ENCODE results near the gene TXNDC11. TPM values are rescaled to one million over a fixed set of nuclear protein-coding genes. Genes with fewer than 3 reads are reported as not detected.

The TXNDC11 gene
- total and polyA plus RNA-seq, 9 of the 15 experiments (the other 6 are each of a cell fraction or from before 2014, with no cell fraction given) = 0.66 to 32.6 (median 26.2) TPM

DNA sequence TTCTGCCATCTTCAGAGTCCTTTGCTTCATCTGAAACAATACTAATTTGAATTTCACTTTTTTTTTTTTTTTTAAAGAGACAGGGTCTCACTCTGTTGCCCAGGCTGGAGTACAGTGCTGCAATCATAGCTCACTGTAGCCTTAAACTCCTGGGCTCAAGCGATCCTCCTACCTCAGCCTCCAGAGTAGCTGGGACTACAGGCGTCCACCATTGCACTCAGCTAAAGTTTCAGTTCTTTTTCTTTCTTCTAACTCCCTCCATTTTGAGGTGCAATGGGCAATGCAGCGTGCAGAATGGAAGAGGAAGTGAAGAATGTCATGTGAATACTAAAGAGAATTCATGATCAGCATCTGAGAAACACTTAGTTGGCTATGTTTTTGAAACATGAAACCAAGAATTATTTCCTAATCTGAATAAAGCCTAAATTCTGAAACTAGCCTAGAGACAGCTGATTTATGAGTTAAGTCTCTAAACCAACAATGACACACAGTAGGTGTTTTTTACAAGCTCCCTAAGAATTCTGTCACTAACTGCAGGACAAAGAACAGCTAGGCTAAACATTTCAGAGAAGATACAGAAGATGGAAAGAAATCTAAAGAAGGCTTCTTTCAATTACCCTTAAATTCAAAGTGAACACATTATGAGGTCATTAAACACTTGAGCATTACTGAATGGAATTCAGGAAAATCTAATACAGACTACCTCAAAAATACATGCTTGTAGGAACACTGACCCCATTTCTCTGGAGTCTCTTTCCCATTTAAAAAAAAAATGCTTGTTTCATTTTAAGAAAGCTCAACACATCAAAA, 53.4 kb downstream of the TXNDC11 start (continued):
- TF ChIP-seq MYC (IDR thresholded peaks at IDR 0.05; ENCODE audit: low read depth, low read length) = no peak
- no peak for TF ChIP-seq MYC (CRISPR knock-in tag; IDR thresholded peaks at IDR 0.05; ENCODE audit: borderline replicate concordance, low read depth)
- no peak for TF ChIP-seq NR2C1 (IDR thresholded peaks at IDR 0.05)
- no peak for TF ChIP-seq NR2C1 (tag; IDR thresholded peaks at IDR 0.05)
- TF ChIP-seq ZNF445 (CRISPR knock-in tag; IDR thresholded peaks at IDR 0.05; ENCODE audit: low read depth) = no peak
- no peak for TF ChIP-seq ZNF175 (CRISPR knock-in tag; IDR thresholded peaks at IDR 0.05; ENCODE audit: low read depth)
- TF ChIP-seq HSF4 (CRISPR knock-in tag; IDR thresholded peaks at IDR 0.05; ENCODE audit: borderline replicate concordance) = no peak
- TF ChIP-seq ZNF79 (CRISPR knock-in tag; IDR thresholded peaks at IDR 0.05; ENCODE audit: low read depth) = no peak
- TF ChIP-seq AFF1 (IDR thresholded peaks at IDR 0.05; ENCODE audit: low read depth in 1 of 2, partially characterized antibody in 2 of 2) = no peak
- no peak for TF ChIP-seq ZNF699 (CRISPR knock-in tag; IDR thresholded peaks at IDR 0.05; ENCODE audit: insufficient replicate concordance)
- no peak for TF ChIP-seq CSDE1 (IDR thresholded peaks at IDR 0.05)
- no peak for TF ChIP-seq MEIS2 (IDR thresholded peaks at IDR 0.05; ENCODE audit: partially characterized antibody)
